ENCODE data around the gene ELOVL5. TPM values are rescaled to one million over a fixed set of nuclear protein-coding genes. Genes with fewer than 3 reads are reported as not detected.
A peak's percentile ranks its signal among the peaks of the same experiment; 100 is the strongest.
"Not testable (repeated sequence)": the region's sequence is repeated elsewhere in the genome, so short reads cannot be mapped to it uniquely, and the experiment has no call there.

ELOVL5 gene
- total RNA-seq, 1 experiment from 2014 or later: 190 TPM

DNA sequence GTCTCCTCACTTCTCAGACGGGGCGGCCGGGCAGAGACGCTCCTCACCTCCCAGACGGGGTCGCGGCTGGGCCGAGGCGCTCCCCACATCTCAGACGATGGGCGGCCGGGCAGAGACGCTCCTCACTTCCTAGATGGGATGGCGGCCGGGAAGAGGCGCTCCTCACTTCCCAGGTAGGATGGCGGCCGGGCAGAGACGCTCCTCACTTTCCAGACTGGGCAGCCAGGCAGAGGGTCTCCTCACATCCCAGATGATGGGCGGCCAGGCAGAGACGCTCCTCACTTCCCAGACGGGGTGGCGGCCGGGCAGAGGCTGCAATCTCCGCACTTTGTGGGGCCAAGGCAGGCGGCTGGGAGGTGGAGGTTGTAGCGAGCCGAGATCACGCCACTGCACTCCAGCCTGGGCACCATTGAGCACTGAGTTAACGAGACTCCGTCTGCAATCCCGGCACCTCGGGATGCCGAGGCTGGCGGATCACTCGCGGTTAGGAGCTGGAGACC is 43.2 kb downstream of the ELOVL5 start:
- not testable (repeated sequence) for DNase-seq (ENCODE audit: low read depth)

DNA sequence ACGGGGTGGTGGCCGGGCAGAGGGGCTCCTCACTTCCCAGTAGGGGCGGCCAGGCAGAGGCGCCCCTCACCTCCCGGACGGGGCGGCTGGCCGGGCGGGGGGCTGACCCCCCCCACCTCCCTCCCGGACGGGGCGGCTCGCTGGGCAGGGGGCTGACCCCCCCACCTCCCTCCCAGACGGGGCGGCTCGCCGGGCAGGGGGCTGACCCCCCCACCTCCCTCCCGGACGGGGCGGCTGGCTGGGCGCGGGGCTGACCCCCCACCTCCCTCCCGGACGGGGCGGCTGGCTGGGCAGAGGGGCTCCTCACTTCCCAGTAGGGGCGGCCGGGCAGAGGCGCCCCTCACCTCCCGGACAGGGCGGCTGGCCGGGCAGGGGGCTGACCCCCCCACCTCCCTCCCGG is 43.8 kb downstream of the ELOVL5 start:
- DNase-seq (ENCODE audit: low read depth): not testable (repeated sequence)

DNA sequence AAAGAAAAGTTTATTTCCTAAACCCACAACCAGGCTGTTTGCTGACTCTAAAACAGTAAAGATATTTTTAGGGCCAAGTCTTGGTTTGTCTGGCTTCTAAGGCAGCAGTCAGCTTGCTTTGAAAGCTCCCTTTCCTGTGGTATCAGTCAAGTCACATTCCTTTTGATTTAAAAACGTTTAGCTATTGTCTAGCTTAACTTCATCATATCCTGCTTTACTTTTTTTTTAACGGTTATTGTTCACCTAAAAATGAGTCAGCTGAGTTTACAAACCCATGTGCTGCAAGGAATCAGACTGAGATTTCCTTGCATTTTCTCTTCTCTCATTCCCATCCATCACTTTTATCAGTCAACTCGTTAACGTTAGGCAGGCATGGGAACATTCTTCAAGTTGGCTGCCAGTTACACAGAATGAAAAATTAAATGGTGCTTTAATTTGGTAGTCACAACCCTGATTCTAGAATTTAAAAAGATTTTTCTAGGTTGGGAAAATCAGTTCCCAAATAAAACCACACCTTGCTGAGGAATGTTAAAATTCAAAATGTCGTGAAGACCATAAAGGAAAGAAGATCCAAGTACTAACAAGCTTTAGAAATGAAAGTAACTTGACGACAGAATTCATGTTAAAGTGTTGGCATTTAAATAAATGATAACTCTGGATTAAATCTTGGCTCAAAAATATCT is 45.9 kb downstream of the ELOVL5 start:
- peak; percentile 95 for DNase-seq (ENCODE audit: low read depth)

DNA sequence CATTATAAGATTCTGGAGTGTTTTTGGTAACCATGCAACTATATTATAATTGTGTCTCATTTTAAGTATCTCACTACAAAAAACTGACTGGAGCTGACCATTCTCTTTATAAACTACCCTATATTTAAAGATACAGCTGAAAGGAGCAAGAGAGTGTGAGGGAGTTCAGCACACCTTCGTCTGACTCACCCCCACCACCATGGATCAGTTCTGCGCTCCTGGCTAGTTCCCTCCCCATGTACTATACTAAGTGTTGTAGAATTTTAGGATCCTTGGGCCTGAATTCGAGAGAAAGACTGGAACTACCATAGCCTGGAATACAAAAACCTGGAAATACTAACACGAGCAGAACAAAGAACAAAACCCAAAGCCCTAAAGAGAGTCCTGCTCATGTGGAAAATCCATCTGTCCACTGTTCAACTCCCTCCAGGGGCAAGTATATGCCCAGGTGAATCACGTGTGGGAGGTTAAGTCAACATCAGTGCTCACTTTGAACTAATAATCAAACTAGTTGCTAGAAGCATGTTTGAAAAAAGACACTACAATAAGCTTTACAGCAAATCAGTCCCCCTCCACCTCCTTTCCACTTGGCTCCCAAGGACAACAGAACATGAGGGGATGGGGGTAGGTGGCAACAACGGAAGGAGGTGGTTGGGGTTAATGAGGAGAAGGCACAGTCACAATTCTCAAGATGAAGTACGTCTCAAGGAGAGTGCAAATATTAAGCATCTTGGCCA is 46.8 kb downstream of the ELOVL5 start:
- peak; percentile 54 for DNase-seq (ENCODE audit: low read depth)

DNA sequence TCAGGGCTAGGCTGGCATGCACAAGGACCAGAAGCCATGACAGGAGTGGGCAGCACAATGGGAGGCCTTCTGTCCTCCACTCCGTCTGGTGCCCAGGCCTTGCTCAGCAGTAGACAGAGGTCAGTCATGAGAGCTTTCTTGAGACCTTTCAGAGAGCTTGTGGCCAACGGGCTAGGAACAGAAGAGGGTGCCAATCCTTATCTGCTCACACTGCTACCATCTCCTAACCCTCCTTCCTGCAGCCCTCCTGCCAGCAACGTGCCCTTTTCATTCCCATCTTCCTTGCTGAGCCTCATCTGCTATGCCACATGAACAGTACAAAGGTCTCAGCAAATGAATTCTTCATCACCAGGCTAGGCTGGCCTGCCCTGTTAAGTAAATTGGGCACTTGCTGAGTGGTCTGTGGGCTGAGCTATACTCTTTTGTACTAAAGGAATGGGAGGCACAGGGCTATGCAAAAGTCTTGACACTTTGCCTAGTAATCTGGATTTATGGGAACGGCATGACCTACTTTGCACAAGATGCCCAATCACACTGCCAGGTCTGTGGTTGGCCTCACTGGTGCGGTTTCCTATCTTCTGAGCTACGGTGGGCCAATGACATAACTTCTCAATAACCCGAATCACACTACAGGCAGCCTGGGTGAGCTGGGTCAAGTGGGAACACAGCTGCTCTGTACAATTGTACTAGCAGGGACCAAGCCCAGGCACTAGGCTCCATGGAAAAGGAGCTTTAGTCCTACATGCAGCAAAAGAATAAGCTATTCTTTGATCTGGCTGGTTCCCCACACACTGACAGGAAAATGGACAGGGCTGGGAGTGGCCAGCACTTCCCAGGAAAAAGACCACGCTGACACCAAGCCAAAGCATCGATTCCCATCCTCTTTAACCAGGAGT is 47.8 kb downstream of the ELOVL5 start:
- peak; percentile 93 for DNase-seq (ENCODE audit: low read depth)

DNA sequence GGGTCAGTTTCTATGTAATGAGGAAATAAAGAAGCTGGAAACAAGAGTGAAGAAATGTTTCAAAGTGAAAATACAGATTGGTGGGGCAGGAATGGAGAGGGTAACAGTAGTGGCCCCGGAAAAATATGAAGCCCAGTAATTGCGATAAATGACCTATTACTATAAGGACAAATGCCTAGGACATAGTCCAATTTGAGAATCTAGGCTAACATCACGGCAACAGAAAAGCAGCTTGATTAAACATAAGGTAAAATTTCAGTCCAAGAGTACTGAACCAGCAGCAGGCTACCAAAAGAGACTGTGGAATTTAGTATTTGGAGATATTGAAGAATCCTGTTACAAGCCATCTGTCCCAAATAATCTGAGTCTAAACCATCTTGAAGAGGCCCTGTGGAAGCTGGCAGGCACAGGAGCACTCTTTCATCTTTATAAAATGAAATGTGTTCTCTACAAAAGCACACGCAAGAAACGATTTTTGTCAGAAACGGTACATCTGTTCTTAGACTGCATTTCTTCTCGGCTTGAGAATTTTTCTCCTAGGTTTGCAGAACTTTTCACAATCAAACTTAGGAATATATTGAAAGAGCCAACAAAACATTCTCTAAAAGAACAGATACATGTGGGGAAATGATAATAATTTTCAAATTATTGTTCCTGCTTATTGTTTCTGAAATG is 49.3 kb downstream of the ELOVL5 start:
- DNase-seq (ENCODE audit: low read depth): no peak

DNA sequence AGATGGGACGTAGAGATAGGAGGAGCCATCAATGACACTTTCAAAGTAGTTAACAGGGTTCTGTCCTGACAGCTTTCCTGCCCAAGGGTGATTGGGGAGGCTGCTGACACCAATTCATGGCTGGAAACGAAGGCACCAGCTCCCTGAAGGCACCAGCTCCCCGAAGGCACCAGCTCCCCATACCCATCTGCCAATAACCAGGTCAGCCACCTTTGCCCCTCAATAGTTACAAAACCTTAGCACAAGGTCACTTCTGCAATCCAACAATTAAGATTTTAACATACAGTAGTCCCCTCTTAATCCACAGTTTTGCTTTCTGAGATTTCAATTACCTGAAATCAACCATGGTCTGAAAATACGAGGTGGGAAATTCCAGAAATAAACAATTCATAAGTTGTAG is 51.7 kb downstream of the ELOVL5 start:
- no peak for DNase-seq (ENCODE audit: low read depth)

DNA sequence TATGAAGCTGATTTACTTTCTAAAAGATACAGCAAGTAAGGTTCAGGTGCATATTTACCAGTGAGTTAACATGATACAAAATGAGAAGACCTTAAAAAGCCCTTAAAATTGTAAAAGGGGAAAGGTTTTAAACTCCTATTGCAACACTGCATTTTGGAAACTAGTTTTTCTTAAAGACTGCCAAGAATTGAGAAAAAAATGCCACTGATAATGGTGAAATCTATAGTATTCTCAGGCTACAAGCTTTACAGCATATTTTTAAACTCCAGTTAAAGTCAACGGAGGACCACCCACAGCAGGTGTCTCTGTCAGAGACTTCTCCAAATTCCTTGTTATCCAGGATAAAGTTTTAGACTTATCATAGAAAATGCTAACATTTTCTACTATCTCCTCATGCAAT is 53.6 kb downstream of the ELOVL5 start:
- no peak for DNase-seq (ENCODE audit: low read depth)

DNA sequence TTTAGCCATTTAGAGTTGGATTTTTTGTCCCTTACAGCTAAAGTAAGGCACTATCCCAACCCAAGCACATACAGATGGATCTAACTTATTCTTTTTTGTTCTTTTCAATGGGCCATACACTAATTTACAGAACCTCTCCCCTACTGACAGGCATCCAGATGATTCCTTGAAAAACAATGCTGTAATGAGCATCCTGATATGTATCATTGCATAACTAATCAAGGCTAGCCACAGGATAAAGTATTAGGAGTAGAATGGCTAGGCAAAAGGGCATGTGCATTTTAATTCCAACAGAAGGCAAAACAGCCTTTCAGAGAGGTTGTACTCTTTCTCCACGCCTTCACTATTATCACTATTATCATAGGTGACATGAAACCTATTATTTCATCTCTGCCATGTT is 54.1 kb downstream of the ELOVL5 start:
- no peak for DNase-seq (ENCODE audit: low read depth)

DNA sequence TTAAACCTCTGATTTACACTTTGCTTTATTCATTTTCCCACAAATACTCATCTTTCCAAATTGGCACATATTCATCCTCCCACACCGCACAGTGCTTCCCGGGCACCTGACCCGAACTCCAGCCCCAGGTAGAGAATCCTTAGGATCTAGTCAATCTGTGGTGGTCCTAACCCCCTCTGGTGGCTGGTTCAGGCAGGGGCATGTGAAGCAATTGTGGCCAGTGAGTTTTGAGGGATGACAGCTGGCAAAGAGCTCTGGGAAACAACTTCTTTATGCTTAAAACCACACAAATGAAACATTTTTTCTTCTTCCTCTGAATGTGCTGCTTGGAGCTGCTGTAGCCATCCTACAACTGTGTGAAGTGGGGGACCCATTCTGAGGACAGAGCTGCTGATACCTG is 54.7 kb downstream of the ELOVL5 start:
- DNase-seq (ENCODE audit: low read depth): no peak

DNA sequence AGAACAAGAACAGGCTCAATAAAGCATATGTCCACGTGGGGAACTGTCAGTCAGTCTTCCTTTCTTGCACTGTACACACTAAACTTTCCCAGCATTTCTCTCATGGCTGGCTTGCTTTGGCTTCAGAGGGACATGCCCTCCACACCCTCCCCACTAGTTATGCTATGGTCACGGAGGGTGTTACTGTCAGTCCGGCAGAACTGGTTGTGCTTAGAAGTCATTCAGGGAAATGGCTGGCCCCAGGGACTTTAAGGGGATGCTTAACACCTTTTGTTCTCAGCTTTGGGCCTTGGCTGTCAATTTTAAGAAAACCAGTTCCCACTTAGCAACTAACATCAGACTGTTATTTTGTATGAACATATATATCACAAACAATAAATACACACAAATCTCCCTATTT is 55.1 kb downstream of the ELOVL5 start:
- DNase-seq (ENCODE audit: low read depth): no peak

DNA sequence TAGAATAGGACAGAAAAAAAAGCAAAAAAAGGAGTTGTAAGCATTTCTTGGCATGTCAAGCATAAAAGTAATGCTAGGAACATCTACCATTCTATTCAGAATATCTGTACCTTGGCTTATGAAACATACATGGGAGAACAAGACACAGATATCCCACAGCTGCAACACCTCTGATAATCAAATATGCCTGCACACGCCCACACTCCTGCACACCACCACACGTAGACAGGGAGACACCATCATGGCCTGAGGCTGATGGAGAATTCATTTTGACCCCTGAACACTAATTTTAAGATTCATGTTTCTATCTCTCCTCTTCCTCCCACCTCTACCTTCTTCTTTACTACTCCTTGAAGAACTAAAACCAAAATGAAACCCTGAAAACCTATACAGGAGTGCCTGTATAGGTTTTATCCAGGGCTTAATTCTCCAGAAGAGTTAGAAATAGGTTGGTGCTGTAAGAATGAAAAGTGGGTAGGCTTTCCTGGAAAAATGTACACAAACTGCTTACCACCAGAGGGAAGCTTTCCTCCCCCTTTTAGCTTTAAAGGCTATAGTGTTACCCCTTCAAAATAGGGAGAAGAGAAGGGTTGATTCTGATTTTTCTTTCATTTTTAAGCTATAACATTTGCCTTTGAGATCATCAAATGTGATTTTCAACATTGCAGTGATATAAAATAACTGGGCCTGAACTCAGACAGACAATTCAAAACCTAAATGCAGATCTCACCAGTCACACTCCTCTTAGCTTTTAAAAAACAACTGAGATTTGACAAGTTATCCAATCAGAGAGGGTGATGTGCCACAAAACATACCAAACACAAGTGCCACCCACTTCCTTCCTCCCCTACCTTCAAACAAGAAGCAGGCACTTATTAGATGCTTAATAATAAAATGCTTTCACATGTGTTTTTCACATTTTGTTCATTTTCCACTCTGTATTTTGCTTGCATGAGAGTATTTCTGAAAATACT is 57.9 kb downstream of the ELOVL5 start:
- no peak for DNase-seq (ENCODE audit: low read depth)

DNA sequence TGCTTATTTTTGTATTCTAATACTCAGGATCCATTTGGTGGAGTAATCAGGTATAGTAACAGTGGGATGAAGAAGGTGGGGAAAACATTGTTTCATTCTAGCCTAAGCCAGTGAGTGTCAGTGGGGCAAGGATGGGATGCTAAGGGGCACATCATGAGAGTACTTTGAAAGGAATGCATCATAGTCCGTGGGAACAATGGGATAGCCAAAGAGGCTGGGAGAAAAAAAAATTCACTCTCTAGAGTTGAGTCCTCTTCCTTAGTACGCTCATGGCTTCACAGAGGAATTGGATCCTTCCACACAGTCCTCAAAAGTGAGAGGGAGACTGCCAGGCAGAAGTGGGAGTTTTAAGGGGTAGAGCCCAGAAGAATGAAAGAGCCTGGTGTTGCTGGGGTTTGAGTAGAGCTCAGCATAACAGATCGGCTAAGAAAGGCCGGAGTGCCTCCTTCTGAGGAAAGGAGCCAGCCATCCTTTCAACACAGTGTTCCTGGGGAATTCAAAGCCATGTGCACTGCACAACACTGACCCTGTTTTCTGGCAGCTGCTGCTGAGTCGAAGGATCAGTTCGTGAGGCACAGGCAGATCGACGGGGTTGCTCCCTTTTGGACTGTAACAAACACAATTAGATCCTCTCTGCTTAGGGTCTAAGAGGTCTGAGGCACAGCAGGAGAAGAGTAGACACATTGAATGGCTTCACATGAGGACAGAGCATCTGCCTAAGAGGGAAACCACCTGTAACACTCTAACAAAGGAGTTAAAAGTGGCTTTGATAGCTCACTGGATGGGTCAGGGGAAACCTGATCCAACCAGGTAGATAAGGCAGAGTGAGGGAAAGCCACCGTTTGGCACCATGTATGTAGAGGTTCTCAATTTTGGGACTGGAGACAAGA is 61.2 kb downstream of the ELOVL5 start:
- DNase-seq (ENCODE audit: low read depth): no peak

DNA sequence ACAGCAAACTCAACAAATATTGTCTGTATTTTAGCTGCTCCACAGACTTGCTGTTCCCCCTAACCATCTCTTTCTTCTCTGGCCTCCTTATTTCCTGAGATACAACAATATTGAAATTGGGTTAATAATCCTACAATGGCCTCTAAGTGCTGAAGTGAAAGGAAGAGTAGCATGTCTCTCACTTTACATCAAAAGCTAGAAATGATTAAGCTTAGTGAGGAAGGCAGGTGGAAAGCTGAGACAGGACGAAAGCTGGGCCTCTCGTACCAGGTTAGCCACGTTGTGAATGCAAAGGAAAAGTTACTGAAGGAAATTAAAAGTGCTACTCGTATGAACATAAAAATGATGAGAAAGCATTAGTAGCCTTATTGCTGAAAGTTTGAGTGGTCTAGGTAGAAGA is 63.8 kb downstream of the ELOVL5 start:
- no peak for DNase-seq (ENCODE audit: low read depth)

DNA sequence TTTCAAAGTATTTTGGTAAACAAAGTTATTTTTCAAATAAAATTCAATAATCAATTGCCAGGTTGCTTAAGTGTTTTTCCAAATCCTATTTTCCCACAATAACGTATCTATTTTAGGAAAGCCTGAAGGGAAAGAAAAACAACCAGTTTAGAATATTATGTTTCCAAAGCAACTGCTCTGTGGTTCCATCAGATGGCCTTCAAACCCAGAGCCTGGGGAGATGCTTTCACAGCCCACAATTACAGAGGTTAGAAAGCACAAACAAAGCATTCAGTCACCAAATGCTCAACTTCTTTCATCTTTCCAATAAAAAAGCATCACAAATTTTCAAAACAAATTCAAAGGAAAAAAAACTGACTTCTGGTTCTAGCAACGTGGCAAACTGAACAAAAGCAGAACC is 66.0 kb downstream of the ELOVL5 start:
- DNase-seq (ENCODE audit: low read depth): peak; percentile 45

DNA sequence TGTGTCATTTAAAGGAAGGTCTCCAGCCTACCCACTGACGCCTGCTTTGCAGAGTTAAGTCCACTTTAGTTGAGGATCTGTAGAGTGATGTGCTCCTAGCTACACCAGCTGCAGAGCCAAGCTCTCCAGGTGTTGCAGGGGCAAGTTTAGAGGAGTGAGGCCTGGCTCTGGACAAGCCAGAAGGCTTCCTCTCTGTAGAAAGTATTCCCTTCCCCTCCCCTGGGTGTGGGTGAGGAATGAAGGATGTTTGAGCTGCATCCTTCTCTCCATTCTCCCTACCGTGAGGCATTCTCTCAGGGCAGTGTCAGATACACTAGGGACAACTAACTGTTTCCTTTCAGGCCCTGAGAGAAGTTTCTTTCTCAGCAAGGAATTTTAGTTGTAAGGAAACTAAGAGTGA is 66.5 kb downstream of the ELOVL5 start:
- no peak for DNase-seq (ENCODE audit: low read depth)

DNA sequence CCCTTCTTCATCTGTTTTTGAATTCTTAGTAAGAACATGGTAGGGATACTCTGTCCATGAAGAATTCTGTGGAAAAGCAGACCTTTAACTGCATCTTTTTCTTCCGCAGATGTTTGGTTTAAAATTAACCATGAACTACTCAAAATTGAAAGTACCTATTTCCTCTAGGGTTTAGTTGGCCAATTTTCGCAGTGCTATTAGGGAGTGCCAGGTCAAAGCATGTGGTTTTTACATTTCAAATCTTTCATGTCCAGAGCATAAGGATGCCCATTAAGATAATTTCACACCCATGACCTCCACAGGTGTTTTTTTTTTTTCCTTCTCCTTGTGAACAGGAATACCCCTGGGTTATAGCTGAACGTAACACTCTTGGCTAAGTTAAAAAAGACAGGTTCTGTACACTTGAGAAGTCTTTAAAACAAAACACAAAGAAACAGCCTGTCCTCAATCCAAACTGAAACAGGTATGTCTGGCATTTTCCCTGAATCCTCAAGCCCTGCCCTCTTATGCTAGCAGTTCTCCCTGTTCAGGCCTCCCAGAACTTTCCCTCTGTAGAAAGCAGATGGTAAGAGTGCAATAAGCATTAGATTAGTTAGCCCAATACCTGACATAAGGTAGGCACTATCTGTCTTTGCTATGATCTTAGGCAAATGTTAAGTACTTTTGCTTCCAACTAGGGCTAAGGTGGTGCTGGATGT is 67.1 kb downstream of the ELOVL5 start:
- DNase-seq (ENCODE audit: low read depth): no peak

DNA sequence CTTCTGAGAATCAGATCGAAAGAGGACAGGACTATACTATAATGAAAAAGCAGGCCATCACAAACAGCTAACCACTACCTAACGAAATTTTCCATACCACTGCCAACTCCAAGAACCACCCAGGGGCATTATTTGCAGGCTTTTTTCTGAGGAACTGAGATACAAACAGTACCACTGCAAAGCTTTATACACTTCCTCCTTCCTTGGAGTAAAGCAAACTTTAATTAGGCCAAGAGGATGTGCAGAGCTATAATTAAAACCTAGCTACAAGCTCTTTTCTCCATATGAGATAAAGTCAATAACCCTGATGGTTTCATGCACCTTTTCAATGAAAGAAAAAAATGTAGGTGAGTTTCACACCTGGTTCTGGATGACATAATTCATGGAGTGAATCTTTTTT is 68.5 kb downstream of the ELOVL5 start:
- no peak for DNase-seq (ENCODE audit: low read depth)

DNA sequence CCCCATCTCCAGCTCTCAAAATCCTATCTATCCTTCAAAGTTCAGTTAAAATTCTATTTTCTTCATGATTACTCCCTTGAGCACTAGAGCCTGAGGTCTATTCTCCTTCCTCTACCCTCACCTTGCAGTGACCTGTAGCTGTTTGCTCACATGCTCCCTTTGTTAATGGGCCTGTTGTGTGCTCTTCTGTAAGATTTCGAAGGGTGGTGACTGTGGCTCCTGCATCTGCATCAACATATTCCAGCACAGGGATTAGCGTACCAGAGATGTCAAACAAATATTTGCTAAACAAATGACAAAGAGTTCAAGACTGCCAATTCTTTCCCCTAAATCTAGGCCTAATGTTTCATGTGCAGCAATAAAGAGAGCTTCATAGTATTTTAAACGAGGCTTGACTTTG is 69.5 kb downstream of the ELOVL5 start:
- no peak for DNase-seq (ENCODE audit: low read depth)
